Lower leg skin (tissue), 4 donors: ENCODE measurements around the gene HEPACAM. TPM values are rescaled to one million over a fixed set of nuclear protein-coding genes. Genes with fewer than 3 reads are reported as not detected.

Source experiments
- DNase-seq, 2 donors: peaks; one replicate each; pipeline ENCODE4 v3.0.0-alpha.2; 2019; ENCODE audit warnings: low spot score in 2 of 2
- H3K4me3 ChIP-seq: fragments of 200-600 bp; sonication (generic); 2 replicates; pipeline ENCODE4 v1.5.1; 2017; ENCODE audit warnings: mild to moderate bottlenecking, low read depth; ENCODE audit not compliant: poor library complexity, severe bottlenecking
- CTCF ChIP-seq, 3 donors: fragments of 450-650 bp; IDR thresholded peaks; one replicate each; pipeline ENCODE4 v1.5.1; 2016; ENCODE audit warnings: antibody characterized with exemption in 3 of 3, mild to moderate bottlenecking in 3 of 3, moderate library complexity in 2 of 3
- POLR2A ChIP-seq, 2 donors: fragments of 450-650 bp; IDR thresholded peaks; one replicate each; pipeline ENCODE4 v1.6.1; 2016 to 2017; ENCODE audit warnings: antibody characterized with exemption in 2 of 2, mild to moderate bottlenecking in 1 of 2, moderate library complexity in 1 of 2
- WGBS, 2 donors: methylation state at CpG; one replicate each; pipeline ENCODE4 v1.1.5; 2018; 5-methylcytosine and 5-hydroxymethylcytosine counted together
- intact Hi-C: fragments of 100-400 bp; cut with DNase I; formaldehyde crosslinking; loops from one replicate; pipeline ENCODE4 v1.15.0; 2023; ENCODE audit warnings: low total_unique reads
- total RNA-seq, 4 donors: library from RNA; depleted of rRNA; stranded (reverse); fragments of >200 nt; gene quantifications; one replicate each; pipeline ENCODE4 v1.1.0, GENCODE V29; 2016

Gene HEPACAM
- total RNA-seq, 4 donors from 2014 or later: 0.06 to 1.9 (median 0.97) TPM; not detected in 1

DNA sequence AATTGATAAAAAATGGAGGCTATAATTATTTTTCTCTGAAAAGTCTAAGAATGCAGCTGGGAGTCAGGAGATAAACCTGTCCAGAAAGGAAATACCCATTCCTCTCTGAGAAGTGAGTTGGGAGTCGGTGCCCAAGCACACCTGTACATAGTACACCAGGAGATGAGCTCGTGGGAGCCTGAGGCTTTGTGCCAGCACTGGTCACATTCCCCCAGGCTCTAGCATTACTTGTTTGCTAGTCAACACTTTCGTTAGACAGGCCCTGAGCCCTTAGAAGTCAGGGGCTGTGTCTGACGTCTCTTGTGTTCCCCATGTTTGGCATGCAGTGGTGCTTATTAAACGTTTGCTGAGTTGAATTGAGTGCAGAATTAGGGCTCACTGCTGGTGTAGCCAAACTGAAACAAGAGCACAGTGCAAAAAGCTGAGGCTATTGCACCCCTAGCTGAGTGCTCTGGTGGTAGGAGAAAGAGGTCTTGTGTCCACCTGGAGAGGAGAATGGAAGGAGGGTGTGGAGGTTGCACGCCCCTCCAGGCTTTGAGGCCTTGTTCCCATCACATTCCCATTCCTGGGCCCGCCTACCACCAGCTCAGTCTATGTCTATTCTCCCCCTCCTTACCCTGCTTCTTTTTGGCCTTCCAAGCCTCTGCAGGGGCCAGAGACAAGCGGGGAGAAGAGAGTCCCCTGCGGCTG is 45.0 kb downstream of the HEPACAM start:
- TF ChIP-seq POLR2A (IDR thresholded peaks at IDR 0.05) (no peak), CTCF (IDR thresholded peaks at IDR 0.05) (no peak)
- 70 to 79% methylated on average over 9 of the region's 9 CpGs for WGBS, 2 donors
- H3K4me3 ChIP-seq: no peak overlapping the region
- peak in 1 of 2 donors; percentile 68 for DNase-seq
- intact Hi-C loops: no loop called here

- intact Hi-C loops: no loop called here
- DNase-seq: no peak
- TF ChIP-seq POLR2A (IDR thresholded peaks at IDR 0.05) (no peak), CTCF (IDR thresholded peaks at IDR 0.05) (no peak)
- no peak overlapping the region for H3K4me3 ChIP-seq
- WGBS, 2 donors: 54 to 61% methylated on average over 2 of the region's 2 CpGs
Measured at GRCh38 chr11:124890151-124890550, 45.7 kb downstream of the HEPACAM start.

GRCh38 chr11:124889191-124890091 is 46.4 kb downstream of the HEPACAM start:
- DNase-seq: peak in 1 of 2 donors; percentile 57
- no peak overlapping the region for H3K4me3 ChIP-seq
- no peak for TF ChIP-seq POLR2A (IDR thresholded peaks at IDR 0.05)
- TF ChIP-seq CTCF (IDR thresholded peaks at IDR 0.05): no peak
- intact Hi-C loops: no loop called here
- WGBS, 2 donors: 90 to 94% methylated on average over 2 of the region's 2 CpGs

GRCh38 chr11:124887667-124888013 is 48.2 kb downstream of the HEPACAM start:
- intact Hi-C loops: no loop called here
- 72 to 84% methylated on average over 3 of the region's 3 CpGs for WGBS, 2 donors
- no peak for TF ChIP-seq CTCF (IDR thresholded peaks at IDR 0.05)
- no peak for TF ChIP-seq POLR2A (IDR thresholded peaks at IDR 0.05)
- H3K4me3 ChIP-seq: no peak overlapping the region
- no peak for DNase-seq

GRCh38 chr11:124886978-124887666 is 48.7 kb downstream of the HEPACAM start:
- intact Hi-C loops: no loop called here
- TF ChIP-seq CTCF (IDR thresholded peaks at IDR 0.05) (no peak), POLR2A (IDR thresholded peaks at IDR 0.05) (no peak)
- no peak overlapping the region for H3K4me3 ChIP-seq
- WGBS, 2 donors: 85 to 86% methylated on average over 12 of the region's 12 CpGs
- peak in 1 of 2 donors; percentile 69 for DNase-seq
